Subcutaneous abdominal adipose tissue (tissue), 5 donors: ENCODE results near the gene ARHGEF11.

Experiments
- H3K27ac ChIP-seq: one replicate; pipeline ENCODE4 v1.7.0; 2013; ENCODE audit warnings: low read depth, mild to moderate bottlenecking, inconsistent platforms, low read length, moderate library complexity
- H3K27me3 ChIP-seq, 5 donors: one replicate each; pipeline ENCODE4 v1.7.0; 2013; ENCODE audit warnings: low read length in 5 of 5, inconsistent platforms in 1 of 5; ENCODE audit not compliant: control insufficient read depth in 5 of 5, insufficient read depth in 4 of 5
- H3K36me3 ChIP-seq, 5 donors: one replicate each; pipeline ENCODE4 v1.7.0; 2013; ENCODE audit warnings: low read length in 5 of 5; ENCODE audit not compliant: control insufficient read depth in 5 of 5, insufficient read depth in 5 of 5
- H3K4me1 ChIP-seq, 5 donors: one replicate each; pipeline ENCODE4 v1.7.0; 2013; ENCODE audit warnings: low read length in 5 of 5, mild to moderate bottlenecking in 3 of 5, moderate library complexity in 1 of 5; ENCODE audit not compliant: control insufficient read depth in 5 of 5, insufficient read depth in 5 of 5
- H3K4me3 ChIP-seq, 5 donors: one replicate each; pipeline ENCODE4 v1.7.0; 2013; ENCODE audit warnings: low read length in 5 of 5, low read depth in 1 of 5
- H3K9ac ChIP-seq, 5 donors: one replicate each; pipeline ENCODE4 v1.7.0; 2013; ENCODE audit warnings: low read length in 5 of 5, mild to moderate bottlenecking in 4 of 5, moderate library complexity in 3 of 5
- H3K9me3 ChIP-seq, 5 donors: one replicate each; pipeline ENCODE4 v1.7.0; 2013; ENCODE audit warnings: low read length in 5 of 5; ENCODE audit not compliant: control insufficient read depth in 5 of 5
- donor health status: healthy.
- donor health status: healthy.
- donor health status: healthy.
- donor health status: healthy.
- donor health status: healthy.

The ARHGEF11 gene

DNA sequence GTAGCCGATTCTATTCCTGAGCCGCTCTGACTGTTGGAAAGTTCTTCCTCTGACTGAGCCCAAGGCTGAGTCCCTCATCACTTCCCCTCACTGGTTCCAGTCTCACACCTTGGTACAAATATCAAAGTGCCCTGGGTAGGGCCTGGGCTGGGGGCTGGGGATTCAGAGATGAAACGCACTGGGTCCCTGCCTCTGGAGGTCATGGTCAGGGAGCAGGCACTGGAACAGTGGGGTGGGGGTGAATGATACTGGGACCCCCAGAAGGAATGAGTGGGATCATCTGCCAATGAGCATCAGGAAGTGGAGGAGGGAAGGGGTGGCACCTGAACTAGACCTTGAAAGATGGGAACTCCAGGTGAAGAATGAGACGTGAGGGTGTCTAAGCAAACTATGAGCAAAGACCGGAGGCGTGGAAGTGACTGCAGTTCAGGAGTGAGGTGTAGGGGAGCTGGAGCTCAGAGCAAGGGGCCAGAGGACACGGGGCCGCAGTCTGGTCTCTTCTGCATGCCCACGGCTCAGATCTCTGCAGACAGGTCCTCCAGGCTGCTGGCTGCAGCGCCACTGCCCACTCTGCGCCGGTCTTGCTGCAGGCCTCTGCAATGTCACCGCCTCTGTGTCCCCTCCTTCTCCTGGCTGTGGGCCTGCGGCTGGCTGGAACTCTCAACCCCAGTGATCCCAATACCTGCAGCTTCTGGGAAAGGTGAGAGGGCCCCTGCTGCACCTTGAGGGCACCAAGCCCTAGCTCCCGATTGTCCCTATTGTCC is 142.0 kb downstream of the ARHGEF11 start:
- H3K36me3 ChIP-seq: peaks cover 0 to 26% (median 20%) of the 10 kb centered on the region in 5 donors
- peaks cover 0 to 23% (median 16%) of the 10 kb centered on the region in 5 donors for H3K27me3 ChIP-seq
- peaks cover 5 to 91% (median 57%) of the 10 kb centered on the region in 5 donors for H3K4me1 ChIP-seq
- H3K4me3 ChIP-seq: no peak overlapping the region
- H3K27ac ChIP-seq: no peak overlapping the region
- no peaks in the 10 kb centered on the region for H3K9me3 ChIP-seq
- H3K9ac ChIP-seq: peak overlapping the region in 1 of 5 donors; percentile 32

DNA sequence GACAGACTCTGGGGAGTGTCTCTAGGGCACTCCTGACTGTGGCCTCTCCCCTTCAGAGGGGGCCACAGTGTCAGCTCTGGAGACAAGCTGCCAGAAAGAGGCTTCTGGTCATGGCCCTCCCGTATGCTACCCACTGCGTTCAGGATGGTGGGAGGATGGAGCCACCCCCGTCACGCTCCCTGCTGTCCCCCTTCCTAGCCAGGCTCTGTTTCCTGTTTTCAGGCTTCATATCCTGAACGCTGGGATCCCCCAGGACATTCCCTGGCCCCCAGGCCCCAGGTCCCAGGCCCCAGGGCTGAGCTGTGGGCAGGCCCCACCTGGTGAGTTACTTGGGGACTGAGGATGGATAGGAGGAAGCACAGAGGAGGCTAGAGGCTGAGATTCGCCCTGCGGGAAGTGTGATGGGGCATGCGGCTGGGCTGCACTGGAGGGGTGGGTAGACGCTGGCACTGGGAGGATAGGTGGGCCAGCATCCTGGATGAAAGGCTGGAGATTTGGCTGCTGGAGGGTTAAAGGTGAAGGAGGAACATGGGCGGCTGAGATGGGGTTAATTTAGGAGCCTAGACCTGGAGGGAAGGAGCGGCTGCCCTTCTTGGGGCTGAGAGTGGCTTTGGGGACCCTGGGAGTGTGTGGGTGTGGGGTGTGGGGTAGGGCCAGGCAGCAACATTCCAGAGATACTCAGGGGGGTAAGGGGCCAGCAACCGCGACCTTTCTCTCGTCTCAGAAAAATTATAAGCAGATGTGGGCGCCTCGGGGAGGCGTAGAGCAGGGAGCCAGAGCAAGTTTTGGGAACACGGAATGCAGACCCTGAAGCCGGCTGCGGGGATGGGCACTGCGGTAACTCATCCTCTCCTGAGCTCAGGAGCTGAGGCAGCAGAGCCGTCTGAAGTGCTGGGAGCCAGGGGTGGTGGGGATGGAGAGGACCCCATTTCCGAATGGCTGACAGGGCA is 143.3 kb downstream of the ARHGEF11 start:
- Histone ChIP-seq H3K9ac (peak overlapping the region in 1 of 5 donors; percentile 35), H3K9me3 (no peaks in the 10 kb centered on the region), H3K4me1 (peaks cover 7 to 94% (median 66%) of the 10 kb centered on the region in 5 donors), H3K27me3 (peaks cover 0 to 19% (median 16%) of the 10 kb centered on the region in 5 donors), H3K36me3 (peaks cover 0 to 20% (median 12%) of the 10 kb centered on the region in 5 donors), H3K27ac (no peak overlapping the region), H3K4me3 (peak overlapping the region in 1 of 5 donors; percentile 6)

DNA sequence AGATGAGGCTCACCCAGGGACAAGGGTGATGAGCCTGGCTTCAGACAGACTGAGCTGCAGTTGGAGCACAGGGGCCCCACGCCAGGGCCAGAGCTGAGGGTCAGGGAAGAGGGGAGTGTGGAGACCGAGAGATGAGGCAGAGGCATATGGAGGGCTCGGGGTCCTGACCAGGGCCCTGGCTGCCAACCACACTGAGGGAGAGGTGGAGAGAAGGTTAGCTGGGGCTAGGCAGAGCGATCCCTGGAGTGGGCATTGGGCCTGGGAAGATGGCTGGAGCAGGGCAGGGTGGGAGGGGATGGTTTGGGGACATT is 144.0 kb downstream of the ARHGEF11 start:
- H3K4me3 ChIP-seq: peak overlapping the region in 1 of 5 donors; percentile 6
- peaks cover 7 to 94% (median 71%) of the 10 kb centered on the region in 5 donors for H3K4me1 ChIP-seq
- H3K9ac ChIP-seq: peak overlapping the region in 2 of 5 donors; percentile 26 to 54
- no peaks in the 10 kb centered on the region for H3K9me3 ChIP-seq
- peaks cover 0 to 14% (median 5%) of the 10 kb centered on the region in 5 donors for H3K36me3 ChIP-seq
- H3K27ac ChIP-seq: peak overlapping the region; percentile 30
- peaks cover 0 to 19% (median 16%) of the 10 kb centered on the region in 5 donors for H3K27me3 ChIP-seq

DNA sequence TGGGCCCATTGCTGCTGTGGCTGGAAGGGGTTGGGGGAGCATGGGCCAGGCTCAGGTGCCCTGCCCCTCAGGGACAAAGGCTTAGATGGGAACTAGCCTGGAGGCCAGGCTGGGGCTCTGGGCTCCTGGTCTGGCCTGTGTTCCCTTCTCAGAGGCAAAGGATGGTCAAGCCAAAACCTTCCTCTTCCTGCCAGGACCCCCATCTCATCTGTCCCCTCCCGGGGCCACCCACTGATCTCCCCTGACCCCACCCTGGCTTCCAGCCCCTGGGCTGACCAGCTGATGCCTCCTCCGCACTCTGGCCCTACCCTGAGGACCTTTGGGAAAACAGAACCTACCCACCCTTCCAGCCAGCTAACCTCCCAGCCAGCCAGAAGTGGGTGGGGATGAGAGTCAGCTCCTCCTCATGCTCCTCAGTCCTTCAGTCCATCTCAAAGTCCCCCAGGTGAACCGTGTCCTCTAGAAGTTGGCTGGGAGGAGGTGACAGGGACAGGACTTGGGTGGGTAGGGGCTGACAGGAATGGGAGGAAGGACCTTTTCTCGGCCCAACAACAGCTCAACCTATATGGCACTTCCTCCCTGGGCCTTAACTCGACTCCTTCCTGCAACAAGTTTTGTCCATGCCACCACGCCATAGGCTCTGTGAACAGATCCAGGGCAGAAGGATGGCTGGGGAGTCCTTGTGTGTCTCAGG is 144.5 kb downstream of the ARHGEF11 start:
- H3K9ac ChIP-seq: peak overlapping the region in 3 of 5 donors; percentile 22 to 54 (median 26)
- H3K27ac ChIP-seq: peak overlapping the region; percentile 30
- H3K4me1 ChIP-seq: peaks cover 7 to 94% (median 76%) of the 10 kb centered on the region in 5 donors

DNA sequence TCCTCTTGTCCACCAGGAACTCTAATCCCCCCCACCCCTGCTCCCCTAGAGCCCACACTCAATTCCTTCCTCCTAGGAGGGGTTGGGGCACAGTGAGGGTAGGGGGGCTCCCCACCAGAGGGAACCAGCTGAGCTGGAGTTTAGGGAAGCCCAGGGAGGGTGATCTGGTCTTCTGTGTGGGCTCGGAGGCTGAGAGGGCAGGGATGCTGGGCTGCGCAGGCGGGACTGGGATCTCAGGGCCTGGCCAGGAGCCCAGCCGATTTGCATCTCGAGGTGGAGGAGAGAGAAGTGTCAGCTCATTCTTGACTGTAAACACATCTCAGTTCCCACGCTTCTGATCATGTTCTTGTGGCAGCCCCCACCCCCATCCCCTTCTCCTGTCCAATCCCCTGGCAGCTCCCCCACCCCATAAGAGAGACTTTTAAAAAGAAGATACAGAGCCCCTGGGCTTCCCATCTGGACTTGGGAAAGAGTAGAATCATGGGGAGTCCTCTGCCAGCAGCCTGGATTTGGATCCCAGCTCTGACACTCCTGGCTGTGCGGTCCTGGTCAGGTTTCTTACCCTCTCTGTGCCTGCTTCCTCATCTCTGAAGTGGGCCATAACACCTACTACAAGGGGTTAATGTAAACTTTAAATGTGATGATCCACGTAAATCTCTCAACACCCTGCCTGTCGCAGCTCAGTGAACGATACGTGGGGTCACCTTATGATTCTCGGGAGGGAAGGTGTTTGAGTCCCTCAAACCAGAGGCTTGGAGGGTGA is 145.4 kb downstream of the ARHGEF11 start:
- H3K4me3 ChIP-seq: no peak overlapping the region
- H3K27ac ChIP-seq: peak overlapping the region; percentile 30
- H3K9me3 ChIP-seq: no peaks in the 10 kb centered on the region
- H3K36me3 ChIP-seq: peaks cover 0 to 5% (median 0%) of the 10 kb centered on the region in 5 donors
- peaks cover 7 to 100% (median 76%) of the 10 kb centered on the region in 5 donors for H3K4me1 ChIP-seq
- H3K27me3 ChIP-seq: peaks cover 0 to 19% (median 16%) of the 10 kb centered on the region in 5 donors
- peak overlapping the region in 1 of 5 donors; percentile 22 for H3K9ac ChIP-seq

More for the DNA sequence above, 144.5 kb downstream of the ARHGEF11 start:
- H3K4me3 ChIP-seq: peak overlapping the region in 1 of 5 donors; percentile 6
- no peaks in the 10 kb centered on the region for H3K9me3 ChIP-seq
- peaks cover 0 to 19% (median 16%) of the 10 kb centered on the region in 5 donors for H3K27me3 ChIP-seq
- H3K36me3 ChIP-seq: peaks cover 0 to 10% (median 5%) of the 10 kb centered on the region in 5 donors

DNA sequence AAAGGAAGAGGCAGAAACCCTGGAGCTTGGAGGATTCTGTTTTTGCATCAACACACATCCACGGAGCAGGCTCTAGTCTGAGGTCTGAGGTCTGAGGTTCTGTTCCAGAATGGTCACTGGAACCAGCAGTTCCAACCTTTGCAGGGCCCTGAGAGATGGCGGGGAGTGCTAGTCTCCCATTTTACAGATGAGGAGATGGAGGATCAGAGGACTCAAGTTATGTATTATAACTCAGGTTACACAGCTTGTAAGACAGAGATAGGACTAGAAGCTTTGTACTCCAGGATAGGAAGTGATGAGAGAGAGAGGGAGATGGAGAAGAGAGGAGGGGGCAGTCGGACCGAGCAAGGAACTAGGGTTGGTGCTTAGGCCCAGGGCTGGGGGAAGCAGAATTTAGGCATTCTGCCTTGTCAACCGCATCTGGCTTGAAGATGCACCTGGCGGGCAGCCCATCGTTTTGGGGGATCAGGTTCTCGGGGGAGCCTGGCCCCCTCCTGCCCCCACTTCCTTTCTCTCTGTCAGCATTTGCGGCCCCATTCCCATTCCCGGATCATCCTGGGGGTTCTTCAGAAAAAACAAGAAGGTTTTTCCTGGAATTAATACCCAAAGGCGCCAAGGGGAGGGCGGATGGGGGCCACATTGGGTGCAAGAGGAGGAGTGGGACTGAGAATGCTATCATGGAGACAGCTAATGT is 146.4 kb downstream of the ARHGEF11 start:
- H3K4me1 ChIP-seq: peaks cover 7 to 100% (median 71%) of the 10 kb centered on the region in 5 donors
- H3K4me3 ChIP-seq: peak overlapping the region in 3 of 5 donors; percentile 20 to 44 (median 37)
- peak overlapping the region in 1 of 5 donors; percentile 59 for H3K9ac ChIP-seq
- H3K36me3 ChIP-seq: no peaks in the 10 kb centered on the region
- H3K27me3 ChIP-seq: peaks cover 0 to 19% (median 13%) of the 10 kb centered on the region in 5 donors
- H3K9me3 ChIP-seq: no peaks in the 10 kb centered on the region
- peak overlapping the region; percentile 78 for H3K27ac ChIP-seq

DNA sequence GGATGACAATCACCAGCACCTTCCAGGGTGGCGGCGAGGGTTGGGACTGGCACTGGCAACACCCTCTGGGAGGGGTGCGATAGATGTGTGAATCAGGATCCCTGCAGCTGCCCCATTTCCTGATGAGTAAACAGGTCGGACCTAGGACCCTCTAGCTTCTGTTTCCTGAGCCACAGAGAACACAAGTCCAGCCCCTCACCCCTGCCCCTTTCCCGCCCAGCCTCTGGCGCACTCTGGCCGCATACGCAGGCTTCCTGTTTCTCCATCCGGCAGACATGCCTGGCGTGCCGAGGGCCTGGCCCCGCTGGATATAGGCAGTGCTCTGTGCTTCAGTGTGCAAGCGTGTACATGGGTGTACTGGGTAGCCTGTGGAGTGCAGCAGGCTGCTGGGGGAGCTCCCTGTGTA is 147.4 kb downstream of the ARHGEF11 start:
- H3K9ac ChIP-seq: peak overlapping the region in 1 of 5 donors; percentile 65
- peaks cover 0 to 16% (median 14%) of the 10 kb centered on the region in 5 donors for H3K27me3 ChIP-seq
- peak overlapping the region; percentile 78 for H3K27ac ChIP-seq
- peaks cover 9 to 93% (median 69%) of the 10 kb centered on the region in 5 donors for H3K4me1 ChIP-seq
- H3K9me3 ChIP-seq: no peaks in the 10 kb centered on the region
- peak overlapping the region in 4 of 5 donors; percentile 11 to 44 (median 28) for H3K4me3 ChIP-seq
- no peaks in the 10 kb centered on the region for H3K36me3 ChIP-seq

DNA sequence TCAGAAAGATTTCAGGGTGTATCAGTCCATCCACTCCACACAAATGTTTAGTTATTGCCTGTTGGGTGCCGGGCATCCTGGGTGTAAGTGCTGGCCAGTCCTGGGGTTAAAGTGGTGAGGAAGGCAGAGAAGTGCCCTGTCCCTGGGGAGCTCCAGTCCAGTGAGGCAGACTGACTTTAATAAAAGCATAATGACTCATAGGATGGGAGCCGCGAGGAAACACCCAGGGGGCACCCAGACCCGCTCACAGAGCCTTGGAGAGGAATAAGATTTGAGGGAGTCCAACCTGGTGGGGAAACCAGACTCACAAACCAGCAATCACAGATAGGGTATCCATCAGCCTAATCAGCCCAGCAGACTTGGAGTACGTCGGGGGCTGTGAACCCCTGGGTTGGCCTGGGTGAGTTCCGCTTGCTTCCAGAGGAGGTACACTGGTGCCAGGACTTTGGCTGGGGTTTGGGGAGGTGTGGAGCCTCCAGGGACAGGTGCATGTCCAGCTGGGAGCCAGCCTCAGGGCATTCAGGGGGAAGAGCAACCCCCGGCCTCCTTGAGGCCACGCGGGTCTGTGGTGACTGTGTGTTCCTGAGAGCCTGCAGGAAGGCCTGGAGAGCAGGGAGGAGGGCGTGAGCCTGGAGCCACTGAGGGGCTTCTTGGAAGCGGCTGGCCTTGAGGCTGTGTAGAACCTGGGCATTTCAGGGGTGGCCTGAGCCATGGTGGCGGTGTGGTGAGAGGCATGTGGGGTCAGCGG is 148.3 kb downstream of the ARHGEF11 start:
- Histone ChIP-seq H3K27ac (peak overlapping the region; percentile 78), H3K27me3 (peaks cover 0 to 16% (median 9%) of the 10 kb centered on the region in 5 donors), H3K36me3 (no peaks in the 10 kb centered on the region), H3K4me1 (peaks cover 12 to 93% (median 68%) of the 10 kb centered on the region in 5 donors), H3K9me3 (no peaks in the 10 kb centered on the region), H3K9ac (peak overlapping the region in 1 of 5 donors; percentile 65), H3K4me3 (peak overlapping the region in 3 of 5 donors; percentile 24 to 44 (median 32))
